ENCODE data around the gene AK1.

AK1 gene

GRCh38 chr9:127854184-127854806 lies 23.2 kb downstream of the AK1 start, which contains the start of gene ENG:
TSS of gene ENG (minus strand) at chr9:127854658. CDS start at chr9:127854355, 303 bp downstream.
- H3K4me3 ChIP-seq (ENCODE audit: low read depth, low read length) = no peak within 1 kb of the TSS; the same call in 1 of the 2 replicates
- DNase-seq (ENCODE audit: low read depth) = no peak

GRCh38 chr9:127853312-127854183 lies 23.9 kb downstream of the AK1 start:
- no peak for TF ChIP-seq CTCF (IDR thresholded peaks at IDR 0.05; ENCODE audit: low read depth, low read length, missing control alignments)
- no peak overlapping the region; the same call in 1 of the 2 replicates for H3K4me3 ChIP-seq (ENCODE audit: low read depth, low read length)
- DNase-seq (ENCODE audit: low read depth) = no peak

More at GRCh38 chr9:127854184-127854806, 23.2 kb downstream of the AK1 start, which contains the start of gene ENG:
- TF ChIP-seq CTCF (IDR thresholded peaks at IDR 0.05; ENCODE audit: low read depth, low read length, missing control alignments) = no peak

GRCh38 chr9:127852829-127853228 lies 24.6 kb downstream of the AK1 start:
- TF ChIP-seq CTCF (IDR thresholded peaks at IDR 0.05; ENCODE audit: low read depth, low read length, missing control alignments) = no peak
- no peak overlapping the region for H3K4me3 ChIP-seq (ENCODE audit: low read depth, low read length)

GRCh38 chr9:127850286-127850830 lies 27.1 kb downstream of the AK1 start:
- TF ChIP-seq CTCF (IDR thresholded peaks at IDR 0.05; ENCODE audit: low read depth, low read length, missing control alignments) = no peak
- DNase-seq (ENCODE audit: low read depth) = no peak
- no peak overlapping the region for H3K4me3 ChIP-seq (ENCODE audit: low read depth, low read length)

More at GRCh38 chr9:127852829-127853228, 24.6 kb downstream of the AK1 start:
- no peak for DNase-seq (ENCODE audit: low read depth)

- H3K4me3 ChIP-seq (ENCODE audit: low read depth, low read length) = no peak overlapping the region
- DNase-seq (ENCODE audit: low read depth) = no peak
- TF ChIP-seq CTCF (IDR thresholded peaks at IDR 0.05; ENCODE audit: low read depth, low read length, missing control alignments) = no peak
Observed at GRCh38 chr9:127848756-127849504, 28.5 kb downstream of the AK1 start.
